Urinary bladder (tissue), 4 donors: ENCODE data around the gene NSFL1C. TPM values are rescaled to one million over a fixed set of nuclear protein-coding genes. Genes with fewer than 3 reads are reported as not detected.

ENCODE experiments used
- DNase-seq: peaks from one replicate; pipeline ENCODE4 v3.0.0-alpha.2; 2015; ENCODE audit errors: extremely low spot score
- H3K27ac ChIP-seq: one replicate; pipeline ENCODE4 v1.5.1; 2013; ENCODE audit warnings: low read depth, mild to moderate bottlenecking, moderate library complexity
- H3K36me3 ChIP-seq: one replicate; pipeline ENCODE4 v1.6.1; 2013; ENCODE audit warnings: mild to moderate bottlenecking, moderate library complexity; ENCODE audit not compliant: insufficient read depth
- H3K4me1 ChIP-seq: one replicate; pipeline ENCODE4 v1.6.1; 2013; ENCODE audit warnings: mild to moderate bottlenecking, moderate library complexity; ENCODE audit not compliant: insufficient read depth
- H3K4me3 ChIP-seq: one replicate; pipeline ENCODE4 v1.5.1; 2013; ENCODE audit warnings: low read depth, low read length
- WGBS: extraction: QIAGEN DNeasy Blood & Tissue Kit; methylation state at CpG from one replicate; pipeline ENCODE4 v1.1.7; 2013; 5-methylcytosine and 5-hydroxymethylcytosine counted together
- polyA plus RNA-seq: library from polyadenylated mRNA; stranded (reverse); fragments of 200-250 nt; gene quantifications from one replicate; pipeline ENCODE4 v1.2.3, GENCODE V29; 2013
- total RNA-seq: library from RNA; depleted of rRNA; stranded (reverse); fragments of >200 nt; gene quantifications from one replicate; pipeline ENCODE4 v1.2.3, GENCODE V29; 2014
- donor health status: healthy with polysubstance abuse.
- donor health status: healthy.

NSFL1C gene
- total and polyA plus RNA-seq, 2 donors = 23.6 to 57.3 TPM

- DNase-seq = no peak
- WGBS = 92% methylated on average over 8 of the region's 8 CpGs
- Histone ChIP-seq H3K4me3 (no peak overlapping the region), H3K4me1 (no peaks in the 10 kb centered on the region), H3K27ac (no peak overlapping the region), H3K36me3 (no peaks in the 10 kb centered on the region)
Observed at GRCh38 chr20:1474325-1474724, 7.7 kb upstream of the NSFL1C start.

GRCh38 chr20:1473246-1474220, 6.9 kb upstream of the NSFL1C start:
- no peak for DNase-seq
- H3K4me3 ChIP-seq = no peak overlapping the region
- no peaks in the 10 kb centered on the region for H3K36me3 ChIP-seq
- H3K27ac ChIP-seq = no peak overlapping the region
- no peaks in the 10 kb centered on the region for H3K4me1 ChIP-seq
- WGBS = 83% methylated on average over 13 of the region's 13 CpGs

GRCh38 chr20:1472556-1473245, 6.1 kb upstream of the NSFL1C start:
- no peaks in the 10 kb centered on the region for H3K36me3 ChIP-seq
- no peak overlapping the region for H3K27ac ChIP-seq
- H3K4me1 ChIP-seq = no peaks in the 10 kb centered on the region
- no peak for DNase-seq
- 62% methylated on average over 9 of the region's 9 CpGs for WGBS
- no peak overlapping the region for H3K4me3 ChIP-seq

GRCh38 chr20:1471242-1471641, 4.6 kb upstream of the NSFL1C start:
- WGBS = 92% methylated on average over 2 of the region's 2 CpGs
- no peaks in the 10 kb centered on the region for H3K36me3 ChIP-seq
- no peaks in the 10 kb centered on the region for H3K4me1 ChIP-seq
- no peak for DNase-seq
- H3K4me3 ChIP-seq = no peak overlapping the region
- no peak overlapping the region for H3K27ac ChIP-seq

- WGBS = 31% methylated on average over 11 of the region's 11 CpGs
- peak; percentile 71 for DNase-seq
- no peak overlapping the region for H3K27ac ChIP-seq
- no peaks in the 10 kb centered on the region for H3K4me1 ChIP-seq
- H3K36me3 ChIP-seq = no peaks in the 10 kb centered on the region
- H3K4me3 ChIP-seq = no peak overlapping the region
Observed at GRCh38 chr20:1469925-1470571, 3.4 kb upstream of the NSFL1C start.

GRCh38 chr20:1469306-1469905, 2.8 kb upstream of the NSFL1C start:
- 73% methylated on average over 9 of the region's 9 CpGs for WGBS
- no peak overlapping the region for H3K27ac ChIP-seq
- no peak overlapping the region for H3K4me3 ChIP-seq
- no peaks in the 10 kb centered on the region for H3K4me1 ChIP-seq
- no peaks in the 10 kb centered on the region for H3K36me3 ChIP-seq
- DNase-seq = no peak

- 75% methylated on average over 7 of the region's 7 CpGs for WGBS
- DNase-seq = no peak
- Histone ChIP-seq H3K27ac (no peak overlapping the region), H3K36me3 (no peaks in the 10 kb centered on the region), H3K4me1 (no peaks in the 10 kb centered on the region), H3K4me3 (no peak overlapping the region)
Observed at GRCh38 chr20:1468117-1468624, 1.5 kb upstream of the NSFL1C start.

GRCh38 chr20:1467355-1468116, 887 bp upstream of the NSFL1C start:
- no peak overlapping the region for H3K4me3 ChIP-seq
- no peaks in the 10 kb centered on the region for H3K4me1 ChIP-seq
- H3K27ac ChIP-seq = peak overlapping the region; percentile 30
- no peaks in the 10 kb centered on the region for H3K36me3 ChIP-seq
- WGBS = 59% methylated on average over 22 of the region's 22 CpGs
- peak; percentile 23 for DNase-seq

GRCh38 chr20:1467082-1467354, 369 bp upstream of the NSFL1C start:
- 6% methylated on average over 7 of the region's 7 CpGs for WGBS
- no peak for DNase-seq
- no peak overlapping the region for H3K27ac ChIP-seq
- H3K4me1 ChIP-seq = no peaks in the 10 kb centered on the region
- no peaks in the 10 kb centered on the region for H3K36me3 ChIP-seq
- peak overlapping the region; percentile 92 for H3K4me3 ChIP-seq

- H3K4me1 ChIP-seq = no peaks in the 10 kb centered on the region
- DNase-seq = no peak
- no peak overlapping the region for H3K27ac ChIP-seq
- WGBS = 40% methylated on average over 12 of the region's 12 CpGs
- H3K36me3 ChIP-seq = no peaks in the 10 kb centered on the region
- peak overlapping the region; percentile 92 for H3K4me3 ChIP-seq
Observed at GRCh38 chr20:1465470-1466210, 1.0 kb downstream of the NSFL1C start.

- no peak for DNase-seq
- 94% methylated on average over 9 of the region's 9 CpGs for WGBS
- no peaks in the 10 kb centered on the region for H3K36me3 ChIP-seq
- H3K27ac ChIP-seq = no peak overlapping the region
- H3K4me1 ChIP-seq = no peaks in the 10 kb centered on the region
- no peak overlapping the region for H3K4me3 ChIP-seq
Observed at GRCh38 chr20:1463971-1464570, 2.6 kb downstream of the NSFL1C start.

GRCh38 chr20:1462834-1463233, 3.8 kb downstream of the NSFL1C start:
- WGBS = 86% methylated on average over 3 of the region's 3 CpGs
- H3K36me3 ChIP-seq = no peaks in the 10 kb centered on the region
- H3K4me3 ChIP-seq = no peak overlapping the region
- H3K27ac ChIP-seq = no peak overlapping the region
- DNase-seq = no peak
- H3K4me1 ChIP-seq = no peaks in the 10 kb centered on the region
